ENCODE data around the gene IBTK.
A peak's percentile ranks its signal among the peaks of the same experiment; 100 is the strongest.
"Not testable (repeated sequence)": the region's sequence is repeated elsewhere in the genome, so short reads cannot be mapped to it uniquely, and the experiment has no call there.

The IBTK gene

GRCh38 chr6:82263916-82264315, 16.4 kb upstream of the IBTK start:
- Histone ChIP-seq H3K4me3 (no peak overlapping the region), H3K36me3 (no peaks in the 10 kb centered on the region), H3K27me3 (no peaks in the 10 kb centered on the region), H3K27ac (no peak overlapping the region), H3K9me3 (no peaks in the 10 kb centered on the region), H3K4me1 (peaks cover 0 to 7% (median 3%) of the 10 kb centered on the region in 4 donors)
- no peak for DNase-seq
- TF ChIP-seq CTCF (IDR thresholded peaks at IDR 0.05), result no peak
- intact Hi-C loops (cut with DNase I; ENCODE audit: low total_unique reads), result no loop called here

GRCh38 chr6:82260997-82261732, 13.6 kb upstream of the IBTK start:
- H3K4me1 ChIP-seq, result peaks cover 0 to 7% (median 3%) of the 10 kb centered on the region in 4 donors
- no peaks in the 10 kb centered on the region for H3K9me3 ChIP-seq
- no peak for TF ChIP-seq CTCF (IDR thresholded peaks at IDR 0.05)
- H3K27me3 ChIP-seq, result no peaks in the 10 kb centered on the region
- H3K36me3 ChIP-seq, result no peaks in the 10 kb centered on the region
- no peak overlapping the region for H3K4me3 ChIP-seq
- no peak for DNase-seq
- H3K27ac ChIP-seq, result no peak overlapping the region
- intact Hi-C loops (cut with DNase I; ENCODE audit: low total_unique reads), result no loop called here

- no peak for TF ChIP-seq CTCF (IDR thresholded peaks at IDR 0.05)
- Histone ChIP-seq H3K9me3 (no peaks in the 10 kb centered on the region), H3K27ac (no peak overlapping the region), H3K4me1 (peaks cover 0 to 7% (median 3%) of the 10 kb centered on the region in 4 donors), H3K36me3 (no peaks in the 10 kb centered on the region), H3K27me3 (no peaks in the 10 kb centered on the region), H3K4me3 (no peak overlapping the region)
- no peak for DNase-seq
- intact Hi-C loops (cut with DNase I; ENCODE audit: low total_unique reads), result no loop called here
Measured at GRCh38 chr6:82259389-82259788, 11.8 kb upstream of the IBTK start.

- Histone ChIP-seq H3K36me3 (no peaks in the 10 kb centered on the region), H3K27ac (no peak overlapping the region), H3K9me3 (no peaks in the 10 kb centered on the region), H3K27me3 (no peaks in the 10 kb centered on the region), H3K4me1 (peaks cover 0 to 7% (median 3%) of the 10 kb centered on the region in 4 donors), H3K4me3 (no peak overlapping the region)
- DNase-seq, result no peak
- intact Hi-C loops (cut with DNase I; ENCODE audit: low total_unique reads), result no loop called here
- TF ChIP-seq CTCF (IDR thresholded peaks at IDR 0.05), result no peak
Measured at GRCh38 chr6:82257088-82257774, 9.7 kb upstream of the IBTK start.

- H3K36me3 ChIP-seq; H3K27ac ChIP-seq; H3K4me1 ChIP-seq; H3K4me3 ChIP-seq; H3K27me3 ChIP-seq; H3K9me3 ChIP-seq; intact Hi-C loops (cut with DNase I; ENCODE audit: low total_unique reads); DNase-seq: not testable (repeated sequence)
Measured at GRCh38 chr6:82254722-82255121, 7.2 kb upstream of the IBTK start.

- Histone ChIP-seq H3K27ac (no peak overlapping the region), H3K4me1 (peaks cover 0 to 10% (median 4%) of the 10 kb centered on the region in 4 donors), H3K36me3 (no peaks in the 10 kb centered on the region), H3K9me3 (no peaks in the 10 kb centered on the region), H3K27me3 (no peaks in the 10 kb centered on the region), H3K4me3 (no peak overlapping the region)
- DNase-seq, result no peak
- TF ChIP-seq CTCF (IDR thresholded peaks at IDR 0.05), result peak in 1 of 2 experiments; percentile 40
- intact Hi-C loops (cut with DNase I; ENCODE audit: low total_unique reads), result no loop called here
Measured at GRCh38 chr6:82251942-82252341, 4.4 kb upstream of the IBTK start.

Data from tibial artery (tissue), 4 donors.